ENCODE measurements around the gene VPS37C.

The VPS37C gene

DNA sequence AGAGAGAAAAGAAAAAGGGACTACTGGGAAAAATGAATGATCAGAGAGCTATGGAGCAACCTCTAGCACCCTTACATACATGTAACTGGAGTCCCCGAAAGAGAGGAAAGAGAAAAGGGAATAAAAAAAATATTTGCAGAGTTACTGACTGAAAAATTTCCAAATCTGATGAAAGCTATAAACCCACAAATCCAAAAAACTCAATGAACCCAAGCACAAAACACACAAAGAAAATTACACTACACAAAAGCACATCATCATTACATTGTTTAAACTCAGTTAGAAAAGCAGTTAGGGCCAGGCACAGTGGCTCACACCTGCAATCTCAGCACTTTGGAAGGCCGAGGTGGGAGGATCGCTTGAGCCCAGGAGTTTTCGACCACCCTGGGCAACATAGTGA lies 6.7 kb downstream of the VPS37C start:
- no peak for TF ChIP-seq TCF12 (IDR thresholded peaks at IDR 0.05; ENCODE audit: low read depth)
- TF ChIP-seq CREB1 (IDR thresholded peaks at IDR 0.05; ENCODE audit: low read depth): no peak
- TF ChIP-seq, protein P1, sequence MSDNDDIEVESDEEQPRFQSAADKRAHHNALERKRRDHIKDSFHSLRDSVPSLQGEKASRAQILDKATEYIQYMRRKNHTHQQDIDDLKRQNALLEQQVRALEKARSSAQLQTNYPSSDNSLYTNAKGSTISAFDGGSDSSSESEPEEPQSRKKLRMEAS (IDR thresholded peaks at IDR 0.05): no peak
- no peak for TF ChIP-seq CEBPB (IDR thresholded peaks at IDR 0.05)
- no peak for TF ChIP-seq FOXM1 (IDR thresholded peaks at IDR 0.05; ENCODE audit: borderline replicate concordance, low read depth)
- no peak for TF ChIP-seq EGR1 (IDR thresholded peaks at IDR 0.05)

DNA sequence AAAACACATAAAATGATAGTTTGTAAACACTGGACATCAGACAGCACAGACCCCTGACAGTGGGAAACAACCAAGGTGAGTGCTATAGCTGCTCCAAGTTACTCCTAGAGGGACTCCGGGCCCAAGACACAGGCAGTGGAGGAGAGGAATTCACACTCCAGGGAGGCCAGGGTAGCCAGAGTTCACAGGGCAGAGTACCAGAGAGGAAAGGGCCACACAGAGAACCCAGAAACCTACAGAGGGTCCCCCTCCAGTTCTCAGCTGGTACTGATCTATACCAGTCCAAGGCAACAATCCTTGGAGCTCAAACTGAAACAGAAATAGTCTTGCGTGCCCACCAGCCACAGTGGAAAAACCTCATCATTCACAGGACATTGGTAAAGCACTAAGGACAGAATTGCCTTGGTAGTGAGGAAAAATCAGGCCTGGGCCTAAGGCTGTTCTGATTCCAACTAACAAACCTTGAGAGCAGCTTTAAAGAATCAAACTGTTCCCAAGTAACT lies 7.6 kb downstream of the VPS37C start:
- TF ChIP-seq, protein P1 (IDR thresholded peaks at IDR 0.05): no peak
- TF ChIP-seq, protein P2, sequence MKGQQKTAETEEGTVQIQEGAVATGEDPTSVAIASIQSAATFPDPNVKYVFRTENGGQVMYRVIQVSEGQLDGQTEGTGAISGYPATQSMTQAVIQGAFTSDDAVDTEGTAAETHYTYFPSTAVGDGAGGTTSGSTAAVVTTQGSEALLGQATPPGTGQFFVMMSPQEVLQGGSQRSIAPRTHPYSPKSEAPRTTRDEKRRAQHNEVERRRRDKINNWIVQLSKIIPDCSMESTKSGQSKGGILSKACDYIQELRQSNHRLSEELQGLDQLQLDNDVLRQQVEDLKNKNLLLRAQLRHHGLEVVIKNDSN (IDR thresholded peaks at IDR 0.05): no peak
- no peak for TF ChIP-seq CREB1 (IDR thresholded peaks at IDR 0.05; ENCODE audit: low read depth)
- TF ChIP-seq TEAD4 (IDR thresholded peaks at IDR 0.05): no peak
- no peak for TF ChIP-seq NFIC (IDR thresholded peaks at IDR 0.05)
- TF ChIP-seq EGR1 (IDR thresholded peaks at IDR 0.05): no peak
- TF ChIP-seq FOXM1 (IDR thresholded peaks at IDR 0.05; ENCODE audit: borderline replicate concordance, low read depth): no peak
- TF ChIP-seq CEBPB (IDR thresholded peaks at IDR 0.05): no peak
- no peak for TF ChIP-seq RAD21 (IDR thresholded peaks at IDR 0.05; ENCODE audit: low read depth)
- TF ChIP-seq, protein P3, sequence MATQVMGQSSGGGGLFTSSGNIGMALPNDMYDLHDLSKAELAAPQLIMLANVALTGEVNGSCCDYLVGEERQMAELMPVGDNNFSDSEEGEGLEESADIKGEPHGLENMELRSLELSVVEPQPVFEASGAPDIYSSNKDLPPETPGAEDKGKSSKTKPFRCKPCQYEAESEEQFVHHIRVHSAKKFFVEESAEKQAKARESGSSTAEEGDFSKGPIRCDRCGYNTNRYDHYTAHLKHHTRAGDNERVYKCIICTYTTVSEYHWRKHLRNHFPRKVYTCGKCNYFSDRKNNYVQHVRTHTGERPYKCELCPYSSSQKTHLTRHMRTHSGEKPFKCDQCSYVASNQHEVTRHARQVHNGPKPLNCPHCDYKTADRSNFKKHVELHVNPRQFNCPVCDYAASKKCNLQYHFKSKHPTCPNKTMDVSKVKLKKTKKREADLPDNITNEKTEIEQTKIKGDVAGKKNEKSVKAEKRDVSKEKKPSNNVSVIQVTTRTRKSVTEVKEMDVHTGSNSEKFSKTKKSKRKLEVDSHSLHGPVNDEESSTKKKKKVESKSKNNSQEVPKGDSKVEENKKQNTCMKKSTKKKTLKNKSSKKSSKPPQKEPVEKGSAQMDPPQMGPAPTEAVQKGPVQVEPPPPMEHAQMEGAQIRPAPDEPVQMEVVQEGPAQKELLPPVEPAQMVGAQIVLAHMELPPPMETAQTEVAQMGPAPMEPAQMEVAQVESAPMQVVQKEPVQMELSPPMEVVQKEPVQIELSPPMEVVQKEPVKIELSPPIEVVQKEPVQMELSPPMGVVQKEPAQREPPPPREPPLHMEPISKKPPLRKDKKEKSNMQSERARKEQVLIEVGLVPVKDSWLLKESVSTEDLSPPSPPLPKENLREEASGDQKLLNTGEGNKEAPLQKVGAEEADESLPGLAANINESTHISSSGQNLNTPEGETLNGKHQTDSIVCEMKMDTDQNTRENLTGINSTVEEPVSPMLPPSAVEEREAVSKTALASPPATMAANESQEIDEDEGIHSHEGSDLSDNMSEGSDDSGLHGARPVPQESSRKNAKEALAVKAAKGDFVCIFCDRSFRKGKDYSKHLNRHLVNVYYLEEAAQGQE (IDR thresholded peaks at IDR 0.05; ENCODE audit: low read depth): no peak
- TF ChIP-seq ZBTB7A (IDR thresholded peaks at IDR 0.05; ENCODE audit: low read depth): no peak
- no peak for TF ChIP-seq EP300 (IDR thresholded peaks at IDR 0.05; ENCODE audit: borderline replicate concordance)
- no peak for TF ChIP-seq TCF12 (IDR thresholded peaks at IDR 0.05; ENCODE audit: low read depth)
- no peak for TF ChIP-seq YY1 (IDR thresholded peaks at IDR 0.05; ENCODE audit: low read depth)
- no peak for TF ChIP-seq TAF1 (IDR thresholded peaks at IDR 0.05; ENCODE audit: low read depth)

DNA sequence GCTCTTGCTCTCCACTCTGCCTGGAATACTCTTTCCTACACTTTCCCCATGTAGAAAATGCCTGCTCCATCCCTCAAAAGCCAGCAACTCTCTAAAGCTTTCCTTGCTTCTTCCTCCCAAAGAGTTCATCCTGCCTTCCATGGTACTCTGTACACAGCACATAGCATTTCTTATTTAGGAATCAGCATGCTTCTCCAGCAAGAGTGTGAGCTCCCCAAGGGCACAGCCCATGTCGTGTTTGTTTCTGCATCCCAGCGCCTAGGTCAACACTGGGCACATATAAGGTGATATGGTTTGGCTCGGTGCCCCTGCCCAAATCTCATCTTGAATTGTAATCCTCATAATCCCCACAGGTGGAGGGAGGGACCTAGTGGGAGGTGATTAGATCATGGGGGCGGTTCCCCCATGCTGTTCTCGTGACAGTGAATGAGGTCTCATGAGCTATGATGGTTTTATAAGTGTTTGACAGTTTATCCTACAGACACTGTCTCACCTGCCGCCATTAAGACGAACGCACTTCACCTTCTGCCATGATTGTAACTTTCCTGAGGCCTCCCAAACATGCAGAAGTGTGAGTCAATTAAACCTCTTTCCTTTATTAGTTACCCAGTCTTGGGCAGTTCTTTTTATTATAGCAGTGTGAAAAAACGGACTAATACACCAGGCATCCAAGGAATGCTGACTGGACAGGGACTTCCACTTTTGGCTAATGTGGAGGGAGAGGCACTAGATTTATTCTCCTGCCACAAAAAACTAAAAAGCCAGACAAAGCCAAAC lies 8.2 kb downstream of the VPS37C start:
- TF ChIP-seq YY1 (IDR thresholded peaks at IDR 0.05; ENCODE audit: low read depth) (0 out of 2 replicates have a peak, but pooled peaks have one; percentile 36), NFIC (IDR thresholded peaks at IDR 0.05) (peak; percentile 7; the same call in 1 of the 2 replicates), FOXM1 (IDR thresholded peaks at IDR 0.05; ENCODE audit: borderline replicate concordance, low read depth) (no peak), TCF12 (IDR thresholded peaks at IDR 0.05; ENCODE audit: low read depth) (peak; percentile 66), TEAD4 (IDR thresholded peaks at IDR 0.05) (peak; percentile 94)

DNA sequence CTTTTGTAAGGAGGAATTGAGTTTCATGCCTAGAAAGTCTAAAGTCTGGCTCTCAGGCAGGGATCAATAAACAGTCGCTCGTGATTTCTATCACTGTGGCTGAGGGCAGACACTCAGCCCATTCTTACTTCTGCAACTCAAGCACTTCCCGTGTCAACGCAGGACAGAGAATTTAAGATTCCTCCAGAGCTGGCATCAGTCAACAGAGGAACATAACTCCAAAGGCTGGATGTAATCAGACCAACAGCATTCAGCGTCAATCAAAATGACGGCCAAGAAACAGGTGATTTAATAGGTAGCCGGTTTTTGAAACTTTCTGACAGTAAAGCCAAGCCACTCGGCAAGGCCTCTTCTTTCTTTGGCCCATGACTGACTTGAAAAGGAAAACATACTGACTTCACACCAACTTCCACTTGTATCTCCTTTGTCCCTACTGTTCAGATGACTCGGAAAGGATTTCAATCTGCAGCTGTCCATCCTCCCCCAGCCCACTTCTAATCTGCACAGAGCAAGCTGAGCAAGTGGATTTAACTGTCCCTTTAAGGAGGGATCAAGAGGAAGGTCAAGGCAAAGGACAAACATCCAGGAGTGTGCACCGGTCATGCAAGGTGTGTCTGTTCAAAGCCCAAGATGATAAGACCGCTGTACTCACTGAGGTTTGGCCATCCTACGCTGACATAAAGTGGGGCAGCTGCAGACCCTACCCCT lies 9.5 kb downstream of the VPS37C start:
- TF ChIP-seq EP300 (IDR thresholded peaks at IDR 0.05; ENCODE audit: borderline replicate concordance): no peak
- TF ChIP-seq CREB1 (IDR thresholded peaks at IDR 0.05; ENCODE audit: low read depth): no peak

DNA sequence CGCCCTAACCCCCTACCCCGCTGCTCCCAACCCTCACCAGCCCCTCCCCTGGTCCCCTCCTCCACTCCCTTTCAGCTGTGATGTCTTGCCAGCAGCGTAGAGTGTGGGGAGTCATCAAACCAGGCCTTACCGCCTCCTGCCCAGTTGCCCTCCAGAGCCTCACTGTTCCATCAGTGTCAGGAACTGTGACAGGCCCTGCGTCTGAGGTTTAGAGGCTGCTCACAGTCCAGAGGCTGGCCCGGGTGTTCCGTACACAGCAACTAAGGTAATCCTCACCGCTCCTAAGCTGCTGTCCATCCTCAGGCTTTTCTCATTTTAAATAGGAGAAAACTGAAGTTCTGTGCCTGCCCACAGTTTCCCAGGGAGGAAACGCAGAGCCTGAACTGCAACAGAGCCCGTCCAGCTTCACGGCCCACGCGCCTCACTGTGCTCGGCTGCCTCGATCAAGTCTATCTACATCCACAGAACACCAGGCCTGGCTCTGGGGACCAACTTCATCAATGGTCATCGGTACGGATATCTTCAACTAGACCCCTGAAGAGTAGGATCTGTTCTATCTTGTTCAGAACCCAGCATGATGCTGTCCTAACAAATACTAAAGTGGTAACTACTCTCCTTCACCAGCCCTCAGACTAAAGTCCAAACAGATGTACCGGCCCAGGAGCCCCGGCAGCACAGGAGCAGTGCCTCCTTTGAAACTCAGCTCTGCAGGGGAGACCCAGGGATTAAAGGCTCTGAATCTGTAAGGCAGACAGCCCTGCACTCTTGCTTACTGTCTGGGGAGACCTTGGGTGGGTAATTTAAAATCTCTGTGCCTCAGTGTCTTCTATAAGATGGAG lies 10.3 kb downstream of the VPS37C start:
- TF ChIP-seq TCF12 (IDR thresholded peaks at IDR 0.05; ENCODE audit: low read depth) (no peak), TAF1 (IDR thresholded peaks at IDR 0.05; ENCODE audit: low read depth) (no peak)
- TF ChIP-seq, protein P1 (IDR thresholded peaks at IDR 0.05): no peak

DNA sequence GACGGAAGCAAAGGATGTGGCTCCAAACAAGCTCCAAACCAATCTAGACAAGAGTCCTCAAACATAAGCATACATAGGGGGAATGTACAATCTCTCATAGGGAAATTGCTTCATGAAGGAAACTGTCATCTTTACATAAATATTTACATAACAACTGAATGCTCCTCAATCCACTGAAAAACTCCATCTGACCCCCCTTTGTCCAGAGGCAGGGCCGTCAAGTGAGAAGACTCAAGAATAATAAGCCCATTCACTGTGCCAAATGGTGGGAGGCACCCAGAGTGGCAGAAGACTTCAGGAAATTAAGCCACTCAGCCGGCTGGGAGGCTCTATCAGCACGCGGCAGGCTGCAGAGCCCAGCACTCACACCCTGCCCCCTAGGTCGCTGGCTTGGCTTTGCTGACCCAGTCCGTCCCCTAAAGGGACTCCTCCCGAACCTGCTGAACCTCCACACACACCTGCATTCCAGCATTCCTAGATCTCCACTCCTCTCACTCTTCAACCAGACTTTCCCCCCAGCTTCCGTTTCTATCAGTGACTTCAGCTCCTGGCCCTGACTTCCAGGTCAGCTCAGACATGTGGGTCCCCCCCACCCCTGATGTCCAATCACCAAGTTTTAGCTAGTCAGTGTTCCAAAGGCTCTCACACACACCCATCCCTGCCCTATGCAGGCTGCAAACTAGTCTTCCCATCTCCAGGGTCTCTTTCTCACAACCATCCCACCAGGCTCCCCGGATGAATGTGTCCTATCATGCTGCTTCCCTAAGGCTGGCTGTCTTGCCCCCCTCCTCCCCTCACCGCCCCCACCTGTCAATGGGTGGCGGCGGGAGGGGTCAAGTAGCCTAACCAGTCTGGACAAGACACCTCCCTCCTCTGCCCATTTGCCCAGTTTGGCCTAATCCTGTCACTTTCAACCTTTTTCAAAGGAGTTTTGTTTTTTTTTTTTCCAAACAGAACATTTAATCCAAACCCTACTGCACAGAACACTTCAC lies 11.3 kb downstream of the VPS37C start:
- TF ChIP-seq, protein P1 (IDR thresholded peaks at IDR 0.05): peak; percentile 63
- TF ChIP-seq, protein P3 (IDR thresholded peaks at IDR 0.05; ENCODE audit: low read depth): no peak
- TF ChIP-seq TEAD4 (IDR thresholded peaks at IDR 0.05) (peak; percentile 70), CREB1 (IDR thresholded peaks at IDR 0.05; ENCODE audit: low read depth) (no peak), NFIC (IDR thresholded peaks at IDR 0.05) (no peak), RAD21 (IDR thresholded peaks at IDR 0.05; ENCODE audit: low read depth) (no peak), FOXM1 (IDR thresholded peaks at IDR 0.05; ENCODE audit: borderline replicate concordance, low read depth) (no peak), YY1 (IDR thresholded peaks at IDR 0.05; ENCODE audit: low read depth) (no peak), EGR1 (IDR thresholded peaks at IDR 0.05) (0 out of 2 replicates have a peak, but pooled peaks have one; percentile 11), EP300 (IDR thresholded peaks at IDR 0.05; ENCODE audit: borderline replicate concordance) (0 out of 2 replicates have a peak, but pooled peaks have one; percentile 13), CEBPB (IDR thresholded peaks at IDR 0.05) (no peak), TCF12 (IDR thresholded peaks at IDR 0.05; ENCODE audit: low read depth) (no peak), ZBTB7A (IDR thresholded peaks at IDR 0.05; ENCODE audit: low read depth) (no peak; the same call in 1 of the 2 replicates), TAF1 (IDR thresholded peaks at IDR 0.05; ENCODE audit: low read depth) (no peak)
- TF ChIP-seq, protein P2 (IDR thresholded peaks at IDR 0.05): no peak
